Mesendoderm (in vitro differentiated cells): ENCODE results near the gene SLC6A20.
"Not testable (repeated sequence)": the region's sequence is repeated elsewhere in the genome, so short reads cannot be mapped to it uniquely, and the experiment has no call there.

Experiments used
- DNase-seq: peaks from one replicate; pipeline ENCODE4 v3.0.0; 2013
- H2AK5ac ChIP-seq: 2 replicates; pipeline ENCODE4 v1.6.1; 2013; ENCODE audit warnings: low read length, inconsistent platforms
- H2BK120ac ChIP-seq: 2 replicates; pipeline ENCODE4 v1.6.1; 2013; ENCODE audit warnings: low read depth, mild to moderate bottlenecking, low read length, moderate library complexity, mixed read lengths
- H2BK15ac ChIP-seq: replicated peaks from 2 replicates; pipeline ENCODE4 v1.6.1; 2013; ENCODE audit warnings: low read depth, mild to moderate bottlenecking, moderate library complexity
- H2BK5ac ChIP-seq: 2 replicates; pipeline ENCODE4 v1.6.1; 2013; ENCODE audit warnings: low read length, inconsistent platforms
- H3K18ac ChIP-seq: 2 replicates; pipeline ENCODE4 v1.6.1; 2013; ENCODE audit warnings: mild to moderate bottlenecking, low read length, mixed read lengths
- H3K23ac ChIP-seq: one replicate; pipeline ENCODE4 v1.6.1; 2013; ENCODE audit warnings: low read length
- H3K27ac ChIP-seq: 2 replicates; pipeline ENCODE4 v1.5.1; 2013; ENCODE audit warnings: low read depth, mild to moderate bottlenecking, inconsistent platforms, low read length, moderate library complexity
- H3K27me3 ChIP-seq: 2 replicates; pipeline ENCODE4 v1.6.1; 2013; ENCODE audit warnings: low read length, control low read depth, mild to moderate bottlenecking, inconsistent platforms; ENCODE audit not compliant: insufficient read depth, poor library complexity
- H3K36me3 ChIP-seq: 2 replicates; pipeline ENCODE4 v1.6.1; 2013; ENCODE audit warnings: low read length, inconsistent platforms; ENCODE audit not compliant: control insufficient read depth, insufficient read depth
- H3K4ac ChIP-seq: one replicate; pipeline ENCODE4 v1.6.1; 2013; ENCODE audit warnings: low read depth, mild to moderate bottlenecking, low read length, moderate library complexity
- H3K4me1 ChIP-seq: 2 replicates; pipeline ENCODE4 v1.6.1; 2013; ENCODE audit warnings: low read depth, low read length, inconsistent platforms; ENCODE audit not compliant: control insufficient read depth
- H3K4me2 ChIP-seq: 2 replicates; pipeline ENCODE4 v1.6.1; 2013; ENCODE audit warnings: low read length
- H3K4me3 ChIP-seq: 2 replicates; pipeline ENCODE4 v1.5.1; 2013; ENCODE audit warnings: mild to moderate bottlenecking, low read length
- H3K56ac ChIP-seq: one replicate; pipeline ENCODE4 v1.6.1; 2013; ENCODE audit warnings: low read length
- H3K79me1 ChIP-seq: 2 replicates; pipeline ENCODE4 v1.6.1; 2013; ENCODE audit warnings: low read length, inconsistent platforms
- H3K79me2 ChIP-seq: 2 replicates; pipeline ENCODE4 v1.6.1; 2013; ENCODE audit warnings: mild to moderate bottlenecking, low read length; ENCODE audit not compliant: control insufficient read depth, insufficient read depth
- H3K9ac ChIP-seq: 2 replicates; pipeline ENCODE4 v1.6.1; 2013; ENCODE audit warnings: low read length, inconsistent platforms
- H4K5ac ChIP-seq: one replicate; pipeline ENCODE4 v1.6.1; 2013; ENCODE audit warnings: low read length
- H4K8ac ChIP-seq: one replicate; pipeline ENCODE4 v1.6.1; 2013; ENCODE audit warnings: low read depth, mild to moderate bottlenecking, control low read depth, low read length, moderate library complexity
- WGBS: extraction: QIAGEN DNeasy Blood & Tissue Kit; methylation state at CpG from one replicate; pipeline ENCODE4 v1.1.7; 2013; ENCODE audit warnings: low lambda C conversion rate, missing lambda C conversion rate; ENCODE audit not compliant: insufficient coverage; ENCODE audit errors: extremely low coverage; 5-methylcytosine and 5-hydroxymethylcytosine counted together

SLC6A20 gene

GRCh38 chr3:45759851-45760250 is 36.5 kb downstream of the SLC6A20 start:
- Histone ChIP-seq H3K4me3 (no peak overlapping the region), H4K5ac (no peak overlapping the region), H3K36me3 (no peaks in the 10 kb centered on the region), H3K18ac (no peak overlapping the region), H3K9ac (no peak overlapping the region), H3K27me3 (no peaks in the 10 kb centered on the region), H3K79me2 (no peaks in the 10 kb centered on the region), H2BK5ac (no peak overlapping the region), H3K79me1 (no peaks in the 10 kb centered on the region), H2AK5ac (no peak overlapping the region), H3K23ac (no peak overlapping the region), H2BK15ac (no peak overlapping the region), H2BK120ac (no peak overlapping the region), H3K4me2 (no peak overlapping the region), H3K27ac (no peak overlapping the region), H3K4ac (no peak overlapping the region), H3K56ac (no peak overlapping the region), H3K4me1 (peaks cover 2% of the 10 kb centered on the region), H4K8ac (no peak overlapping the region)
- WGBS: no CpG with 5 or more reads among the region's 12 CpGs
- no peak for DNase-seq

- H2BK5ac ChIP-seq: no peak overlapping the region
These were observed 37.5 kb downstream of the SLC6A20 start for GRCh38 chr3:45758871-45759270.

GRCh38 chr3:45757141-45757540 is 39.2 kb downstream of the SLC6A20 start:
- not testable (repeated sequence) for H3K18ac ChIP-seq, H3K36me3 ChIP-seq, H2BK15ac ChIP-seq, H3K79me1 ChIP-seq, H3K4ac ChIP-seq, H3K23ac ChIP-seq, H3K4me1 ChIP-seq, H2BK5ac ChIP-seq, H4K5ac ChIP-seq, H3K9ac ChIP-seq, H3K27ac ChIP-seq, H3K79me2 ChIP-seq, H3K4me3 ChIP-seq, H3K56ac ChIP-seq, H2BK120ac ChIP-seq, H2AK5ac ChIP-seq, H4K8ac ChIP-seq, H3K4me2 ChIP-seq, H3K27me3 ChIP-seq
- no CpG with 5 or more reads among the region's 7 CpGs for WGBS
- peak; percentile 80 for DNase-seq

More at GRCh38 chr3:45758871-45759270, 37.5 kb downstream of the SLC6A20 start:
- H4K8ac ChIP-seq: no peak overlapping the region
- H4K5ac ChIP-seq: no peak overlapping the region
- H3K27me3 ChIP-seq: no peaks in the 10 kb centered on the region
- no peaks in the 10 kb centered on the region for H3K79me1 ChIP-seq
- no peak overlapping the region for H3K27ac ChIP-seq
- H3K4me3 ChIP-seq: no peak overlapping the region
- H3K4ac ChIP-seq: no peak overlapping the region
- H3K36me3 ChIP-seq: no peaks in the 10 kb centered on the region
- H3K56ac ChIP-seq: peak overlapping the region; percentile 17
- no peak overlapping the region for H3K23ac ChIP-seq
- no peaks in the 10 kb centered on the region for H3K79me2 ChIP-seq
- H3K9ac ChIP-seq: no peak overlapping the region
- no peak overlapping the region for H2BK15ac ChIP-seq
- DNase-seq: no peak
- peaks cover 2% of the 10 kb centered on the region for H3K4me1 ChIP-seq
- WGBS: no CpG with 5 or more reads among the region's 16 CpGs
- H2BK120ac ChIP-seq: no peak overlapping the region
- H2AK5ac ChIP-seq: no peak overlapping the region
- no peak overlapping the region for H3K4me2 ChIP-seq
- H3K18ac ChIP-seq: no peak overlapping the region

- no peak overlapping the region for H3K4ac ChIP-seq
- H3K36me3 ChIP-seq: no peaks in the 10 kb centered on the region
- no peak overlapping the region for H3K23ac ChIP-seq
- H3K79me2 ChIP-seq: no peaks in the 10 kb centered on the region
- H3K18ac ChIP-seq: no peak overlapping the region
- no peak overlapping the region for H2AK5ac ChIP-seq
- no peak overlapping the region for H2BK5ac ChIP-seq
- WGBS: no CpG with 5 or more reads among the region's 6 CpGs
- no peak overlapping the region for H3K4me2 ChIP-seq
- H3K56ac ChIP-seq: no peak overlapping the region
- no peaks in the 10 kb centered on the region for H3K27me3 ChIP-seq
- H4K5ac ChIP-seq: no peak overlapping the region
- H2BK15ac ChIP-seq: no peak overlapping the region
- no peak overlapping the region for H3K4me3 ChIP-seq
- peaks cover 2% of the 10 kb centered on the region for H3K4me1 ChIP-seq
- no peak overlapping the region for H2BK120ac ChIP-seq
- DNase-seq: peak; percentile 62
- no peaks in the 10 kb centered on the region for H3K79me1 ChIP-seq
- H4K8ac ChIP-seq: no peak overlapping the region
- no peak overlapping the region for H3K9ac ChIP-seq
- no peak overlapping the region for H3K27ac ChIP-seq
These were observed 40.3 kb downstream of the SLC6A20 start for GRCh38 chr3:45756055-45756454.

GRCh38 chr3:45754461-45754860 is 41.9 kb downstream of the SLC6A20 start:
- Histone ChIP-seq H4K8ac (no peak overlapping the region), H3K79me1 (no peaks in the 10 kb centered on the region), H2BK120ac (no peak overlapping the region), H3K79me2 (no peaks in the 10 kb centered on the region), H3K9ac (no peak overlapping the region), H3K4me2 (no peak overlapping the region), H3K4ac (no peak overlapping the region), H2BK15ac (no peak overlapping the region), H3K36me3 (no peaks in the 10 kb centered on the region), H3K4me3 (no peak overlapping the region), H3K18ac (no peak overlapping the region), H3K4me1 (peaks cover 2% of the 10 kb centered on the region), H2BK5ac (no peak overlapping the region), H3K27me3 (no peaks in the 10 kb centered on the region), H4K5ac (no peak overlapping the region), H2AK5ac (no peak overlapping the region), H3K27ac (no peak overlapping the region), H3K56ac (no peak overlapping the region), H3K23ac (no peak overlapping the region)
- WGBS: no CpG with 5 or more reads among the region's 7 CpGs
- no peak for DNase-seq

- Histone ChIP-seq H3K18ac (no peak overlapping the region), H3K4me3 (no peak overlapping the region), H3K56ac (no peak overlapping the region), H3K79me1 (no peaks in the 10 kb centered on the region), H2BK120ac (no peak overlapping the region), H3K27me3 (no peaks in the 10 kb centered on the region), H4K5ac (no peak overlapping the region), H2AK5ac (no peak overlapping the region), H3K4me2 (no peak overlapping the region), H3K4ac (no peak overlapping the region), H3K4me1 (peaks cover 2% of the 10 kb centered on the region), H4K8ac (no peak overlapping the region), H2BK5ac (no peak overlapping the region), H2BK15ac (no peak overlapping the region), H3K9ac (no peak overlapping the region), H3K27ac (no peak overlapping the region), H3K36me3 (no peaks in the 10 kb centered on the region), H3K23ac (no peak overlapping the region), H3K79me2 (no peaks in the 10 kb centered on the region)
- no peak for DNase-seq
- no CpG with 5 or more reads among the region's 3 CpGs for WGBS
These were observed 43.2 kb downstream of the SLC6A20 start for GRCh38 chr3:45753095-45753494.
